Peyer's patch (tissue), 4 donors: ENCODE measurements around the gene DMAP1. TPM values are rescaled to one million over a fixed set of nuclear protein-coding genes. Genes with fewer than 3 reads are reported as not detected.

Experiments
- DNase-seq, 3 donors: peaks; one replicate each; pipeline ENCODE4 v3.0.0-alpha.2; 2017 to 2019
- H3K27ac ChIP-seq, 4 donors: fragments of 200-600 bp; sonication (generic); one replicate each; pipeline ENCODE4 v1.5.1; 2016 to 2019
- H3K27me3 ChIP-seq, 2 donors: fragments of 200-600 bp; sonication (generic); one replicate each; pipeline ENCODE4 v1.5.1; 2019
- H3K36me3 ChIP-seq, 3 donors: fragments of 200-600 bp; sonication (generic); one replicate each; pipeline ENCODE4 v1.5.1; 2016 to 2019
- H3K4me1 ChIP-seq, 4 donors: fragments of 200-600 bp; sonication (generic); one replicate each; pipeline ENCODE4 v1.5.1; 2016 to 2019
- H3K4me3 ChIP-seq, 4 donors: fragments of 200-600 bp; sonication (generic); 1 replicate in 3 of 4; 2 replicates in 1 of 4; pipeline ENCODE4 v1.5.1; 2016 to 2019; ENCODE audit warnings: mild to moderate bottlenecking in 1 of 4
- H3K9me3 ChIP-seq, 4 donors: fragments of 200-600 bp; sonication (generic); one replicate each; pipeline ENCODE4 v1.5.1; 2016 to 2019; ENCODE audit warnings: mild to moderate bottlenecking in 1 of 4
- POLR2A ChIP-seq, 2 donors: fragments of 450-650 bp; IDR thresholded peaks; one replicate each; pipeline ENCODE4 v1.5.1; 2017; ENCODE audit warnings: antibody characterized with exemption in 2 of 2, mild to moderate bottlenecking in 2 of 2, moderate library complexity in 2 of 2
- total RNA-seq, 4 donors: library from RNA; depleted of rRNA; stranded (reverse); fragments of >200 nt; gene quantifications; one replicate each; pipeline ENCODE4 v1.1.0, GENCODE V29; 2016
- TF ChIP-seq, protein P1 (sequence below), 6 experiments: fragments of 450-650 bp in 4 of 6; fragments of 200-600 bp in 2 of 6; sonication (generic) in 1 of 6; IDR thresholded peaks; one replicate each; pipeline ENCODE4 v1.5.1; 2017 to 2019; ENCODE audit warnings: antibody characterized with exemption in 6 of 6, mild to moderate bottlenecking in 3 of 6, moderate library complexity in 1 of 6

The DMAP1 gene
- total RNA-seq, 4 donors from 2014 or later: 79.2 to 149 (median 113) TPM

DNA sequence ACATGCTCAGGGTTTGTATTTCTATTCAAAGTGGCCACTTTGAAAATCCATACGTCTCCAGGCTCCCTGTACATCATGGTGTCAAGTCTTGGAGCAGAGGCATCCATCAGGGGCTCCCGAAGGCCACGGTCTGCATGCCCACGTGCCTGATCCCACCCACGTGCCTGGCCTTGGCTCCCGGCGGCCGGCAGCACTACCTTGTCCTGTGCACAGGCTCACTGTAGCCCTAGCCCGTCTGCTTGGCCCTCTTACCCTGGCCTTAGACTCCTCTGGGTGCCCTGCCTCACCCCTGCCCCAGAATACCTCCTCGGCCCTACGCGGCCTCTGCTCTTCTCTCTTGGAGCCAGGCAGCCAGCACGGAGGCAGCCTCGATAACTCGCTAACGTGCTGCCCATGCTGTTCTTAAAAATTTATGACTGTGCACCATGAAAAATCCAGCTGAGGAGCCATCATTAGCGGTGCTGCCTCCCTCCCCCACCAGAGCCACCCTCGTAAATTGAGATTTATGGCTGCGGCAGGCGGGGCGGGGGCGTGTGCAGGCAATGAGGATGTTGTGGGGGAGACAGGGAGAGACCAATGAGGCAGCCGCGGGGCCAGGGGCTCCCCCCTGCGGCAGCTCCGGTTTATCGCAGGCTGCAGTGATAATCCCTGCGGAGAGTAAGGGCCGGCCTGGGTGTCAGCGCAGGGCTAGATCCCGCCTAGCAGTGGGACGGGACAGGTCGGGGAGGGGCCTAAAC lies 24.6 kb downstream of the DMAP1 start:
- peak overlapping the region in 1 of 4 donors; percentile 22 for H3K4me3 ChIP-seq
- no peaks in the 10 kb centered on the region for H3K27me3 ChIP-seq
- H3K36me3 ChIP-seq: no peaks in the 10 kb centered on the region
- peak; percentile 29 to 81 (median 76) for DNase-seq
- no peak for TF ChIP-seq POLR2A (IDR thresholded peaks at IDR 0.05)
- TF ChIP-seq, protein P1, sequence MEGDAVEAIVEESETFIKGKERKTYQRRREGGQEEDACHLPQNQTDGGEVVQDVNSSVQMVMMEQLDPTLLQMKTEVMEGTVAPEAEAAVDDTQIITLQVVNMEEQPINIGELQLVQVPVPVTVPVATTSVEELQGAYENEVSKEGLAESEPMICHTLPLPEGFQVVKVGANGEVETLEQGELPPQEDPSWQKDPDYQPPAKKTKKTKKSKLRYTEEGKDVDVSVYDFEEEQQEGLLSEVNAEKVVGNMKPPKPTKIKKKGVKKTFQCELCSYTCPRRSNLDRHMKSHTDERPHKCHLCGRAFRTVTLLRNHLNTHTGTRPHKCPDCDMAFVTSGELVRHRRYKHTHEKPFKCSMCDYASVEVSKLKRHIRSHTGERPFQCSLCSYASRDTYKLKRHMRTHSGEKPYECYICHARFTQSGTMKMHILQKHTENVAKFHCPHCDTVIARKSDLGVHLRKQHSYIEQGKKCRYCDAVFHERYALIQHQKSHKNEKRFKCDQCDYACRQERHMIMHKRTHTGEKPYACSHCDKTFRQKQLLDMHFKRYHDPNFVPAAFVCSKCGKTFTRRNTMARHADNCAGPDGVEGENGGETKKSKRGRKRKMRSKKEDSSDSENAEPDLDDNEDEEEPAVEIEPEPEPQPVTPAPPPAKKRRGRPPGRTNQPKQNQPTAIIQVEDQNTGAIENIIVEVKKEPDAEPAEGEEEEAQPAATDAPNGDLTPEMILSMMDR (IDR thresholded peaks at IDR 0.05): peak; percentile 40 to 78 (median 58)
- H3K27ac ChIP-seq: peak overlapping the region in 2 of 4 donors; percentile 73 to 76
- H3K9me3 ChIP-seq: no peaks in the 10 kb centered on the region
- peaks cover 0 to 38% (median 2%) of the 10 kb centered on the region in 4 donors for H3K4me1 ChIP-seq

DNA sequence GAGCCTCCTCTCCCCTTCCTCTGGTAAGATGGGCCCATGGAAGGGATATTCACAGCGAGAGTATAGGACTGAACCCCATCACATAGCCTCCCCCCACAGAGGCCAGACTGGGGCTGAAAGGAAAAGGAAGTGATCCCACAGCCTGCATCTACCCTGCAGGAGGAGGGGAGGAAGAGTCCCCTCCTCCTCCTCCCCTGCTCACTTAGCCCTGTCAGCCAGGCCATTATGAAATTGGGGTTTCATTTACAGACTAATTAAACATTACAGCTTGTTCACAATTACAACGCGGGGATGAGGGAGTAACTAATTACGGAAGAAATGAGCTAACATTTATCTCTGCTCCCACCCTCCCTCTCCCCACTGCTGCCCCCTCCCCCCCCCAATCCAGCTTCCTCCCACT lies 25.4 kb downstream of the DMAP1 start:
- no peak for DNase-seq
- TF ChIP-seq, protein P1 (IDR thresholded peaks at IDR 0.05): no peak
- no peak for TF ChIP-seq POLR2A (IDR thresholded peaks at IDR 0.05)
- Histone ChIP-seq H3K27me3 (no peaks in the 10 kb centered on the region), H3K36me3 (no peaks in the 10 kb centered on the region), H3K27ac (peak overlapping the region in 3 of 4 donors; percentile 50 to 76 (median 73)), H3K4me1 (peaks cover 0 to 38% (median 2%) of the 10 kb centered on the region in 4 donors), H3K4me3 (no peak overlapping the region), H3K9me3 (no peaks in the 10 kb centered on the region)

DNA sequence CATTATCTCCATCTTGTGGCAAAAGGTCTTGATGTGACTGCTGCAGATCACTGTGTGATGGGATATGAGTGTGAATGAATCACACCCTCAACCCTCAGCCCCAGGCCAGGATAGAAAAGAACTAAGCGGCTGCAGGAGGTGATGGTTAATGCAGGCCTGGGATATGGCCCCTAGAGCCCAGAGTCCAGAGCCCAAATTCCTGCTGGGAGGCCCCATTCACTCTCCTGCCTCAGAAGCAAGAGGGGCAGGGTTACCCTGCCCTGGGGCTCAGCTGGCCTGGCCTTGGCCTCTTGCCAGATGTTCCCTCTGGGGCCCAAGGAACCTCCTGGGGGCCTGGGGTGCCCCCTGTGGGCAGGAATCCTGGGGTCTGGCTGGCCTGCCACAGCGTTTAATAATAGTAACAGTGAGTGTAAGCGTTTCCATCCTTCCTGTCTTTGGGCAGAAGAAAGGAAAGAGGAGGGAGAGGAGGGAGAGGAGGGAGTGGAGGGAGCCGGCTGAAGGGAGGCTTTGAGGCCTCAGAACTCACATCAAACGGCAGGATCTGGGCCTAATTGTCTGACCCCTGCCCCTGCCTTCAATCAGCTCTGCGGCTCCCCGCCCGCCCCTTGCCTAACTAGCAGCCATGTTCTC lies 26.2 kb downstream of the DMAP1 start:
- Histone ChIP-seq H3K27ac (peak overlapping the region in 3 of 4 donors; percentile 50 to 76 (median 73)), H3K4me1 (peaks cover 0 to 38% (median 2%) of the 10 kb centered on the region in 4 donors), H3K36me3 (no peaks in the 10 kb centered on the region), H3K4me3 (no peak overlapping the region), H3K27me3 (no peaks in the 10 kb centered on the region), H3K9me3 (no peaks in the 10 kb centered on the region)
- TF ChIP-seq, protein P1 (IDR thresholded peaks at IDR 0.05): peak in 1 of 6 experiments; percentile 6
- TF ChIP-seq POLR2A (IDR thresholded peaks at IDR 0.05): no peak
- peak in 1 of 3 donors; percentile 42 for DNase-seq

DNA sequence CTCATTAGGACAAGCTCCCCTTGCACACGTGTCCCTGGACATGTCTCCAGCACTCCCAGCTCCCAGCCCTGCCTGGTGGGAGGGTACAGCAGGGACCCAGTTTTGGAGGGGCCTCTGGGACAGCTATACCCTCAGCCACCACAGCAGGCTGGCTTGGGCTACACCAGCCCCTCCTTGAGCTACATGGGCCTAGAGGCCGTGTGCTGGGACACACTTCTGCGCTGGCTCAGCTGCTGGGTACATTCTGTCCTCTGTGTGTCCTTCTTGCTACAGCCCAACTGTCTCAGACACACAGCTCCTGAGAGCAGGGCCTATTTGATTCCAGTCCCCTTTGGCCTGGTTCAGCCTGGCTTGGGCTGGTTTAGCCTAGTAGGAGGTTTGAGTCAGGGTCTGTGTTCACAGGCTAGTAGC lies 26.7 kb downstream of the DMAP1 start:
- TF ChIP-seq, protein P1 (IDR thresholded peaks at IDR 0.05): no peak
- TF ChIP-seq POLR2A (IDR thresholded peaks at IDR 0.05): no peak
- no peaks in the 10 kb centered on the region for H3K9me3 ChIP-seq
- no peaks in the 10 kb centered on the region for H3K27me3 ChIP-seq
- no peak overlapping the region for H3K4me3 ChIP-seq
- H3K36me3 ChIP-seq: no peaks in the 10 kb centered on the region
- peak in 1 of 3 donors; percentile 45 for DNase-seq
- peaks cover 0 to 38% (median 2%) of the 10 kb centered on the region in 4 donors for H3K4me1 ChIP-seq
- peak overlapping the region in 3 of 4 donors; percentile 50 to 76 (median 73) for H3K27ac ChIP-seq

DNA sequence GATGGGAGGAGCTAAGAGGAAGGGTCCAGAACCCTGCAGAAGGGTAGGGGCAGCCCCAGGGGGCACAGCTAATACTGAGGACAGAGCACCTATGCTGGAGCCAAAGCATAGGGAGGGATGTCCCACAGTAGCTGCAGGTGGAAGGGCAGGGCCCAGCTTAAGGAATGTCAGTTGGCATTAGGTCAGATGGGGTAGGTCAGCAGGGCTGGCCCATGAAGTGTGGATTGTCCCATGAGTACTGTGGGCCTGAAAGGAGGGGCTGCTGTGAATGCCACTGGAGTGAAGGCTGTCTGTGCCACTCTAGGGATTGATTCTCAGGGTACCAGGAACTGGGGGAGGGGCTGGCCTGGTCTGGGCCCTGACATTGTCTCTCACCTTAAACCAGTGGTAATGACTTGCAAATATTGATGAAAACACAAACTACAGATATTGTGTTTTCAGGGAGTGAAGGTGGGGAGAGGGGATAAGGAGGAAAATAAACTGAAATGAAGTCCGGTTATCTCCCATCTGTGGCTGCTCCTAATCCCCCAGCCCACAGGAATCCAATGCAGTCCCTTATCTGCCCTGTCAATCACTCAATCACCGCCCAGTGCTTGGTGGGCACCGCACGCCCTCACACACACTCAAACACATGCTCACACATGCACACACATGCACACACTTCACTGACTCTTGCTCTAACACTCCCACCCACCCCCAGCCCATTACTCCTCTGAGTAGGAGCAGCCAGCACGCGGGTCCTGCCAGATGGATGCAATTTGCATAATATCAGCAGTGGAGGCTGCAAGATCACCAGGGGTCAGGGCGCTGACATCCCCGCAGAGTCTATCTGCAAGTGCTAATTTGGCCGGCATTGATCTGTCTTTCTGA lies 27.8 kb downstream of the DMAP1 start:
- peak overlapping the region in 3 of 4 donors; percentile 24 to 76 (median 73) for H3K27ac ChIP-seq
- H3K4me3 ChIP-seq: no peak overlapping the region
- no peak for TF ChIP-seq POLR2A (IDR thresholded peaks at IDR 0.05)
- TF ChIP-seq, protein P1 (IDR thresholded peaks at IDR 0.05): no peak
- H3K9me3 ChIP-seq: no peaks in the 10 kb centered on the region
- peak in 1 of 3 donors; percentile 35 for DNase-seq
- peaks cover 0 to 38% (median 2%) of the 10 kb centered on the region in 4 donors for H3K4me1 ChIP-seq
- H3K27me3 ChIP-seq: no peaks in the 10 kb centered on the region
- H3K36me3 ChIP-seq: no peaks in the 10 kb centered on the region
